NCI-H128 (cell line): ENCODE measurements around the gene FILIP1.
"Not testable (repeated sequence)": the region's sequence is repeated elsewhere in the genome, so short reads cannot be mapped to it uniquely, and the experiment has no call there.

Source experiments
- DNase-seq: peaks from one replicate; lab custom pipeline; 2025; ENCODE audit not compliant: unreplicated experiment; lab: John Stamatoyannopoulos, UW

The FILIP1 gene

GRCh38 chr6:75421316-75422023 lies 72.1 kb downstream of the FILIP1 start:
- no peak for DNase-seq

DNA sequence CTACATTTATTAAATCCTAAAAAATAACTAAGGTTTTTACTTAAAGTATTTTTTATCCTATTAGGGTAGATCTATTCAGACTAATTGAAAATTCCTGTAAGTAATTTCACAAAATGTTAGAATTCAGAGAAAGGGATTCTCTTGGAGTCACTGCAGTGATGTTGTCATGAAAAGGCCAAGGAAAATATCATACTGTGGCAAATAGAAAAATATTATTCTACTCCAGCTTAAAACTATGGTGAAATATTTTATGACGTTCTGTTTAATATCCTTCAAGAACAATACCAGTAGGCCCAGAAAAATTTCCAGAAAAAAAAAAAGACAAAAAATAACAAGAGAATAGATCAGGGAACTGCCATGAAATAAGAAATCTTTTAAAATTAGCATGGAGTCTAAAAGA lies 73.6 kb downstream of the FILIP1 start:
- DNase-seq: no peak

DNA sequence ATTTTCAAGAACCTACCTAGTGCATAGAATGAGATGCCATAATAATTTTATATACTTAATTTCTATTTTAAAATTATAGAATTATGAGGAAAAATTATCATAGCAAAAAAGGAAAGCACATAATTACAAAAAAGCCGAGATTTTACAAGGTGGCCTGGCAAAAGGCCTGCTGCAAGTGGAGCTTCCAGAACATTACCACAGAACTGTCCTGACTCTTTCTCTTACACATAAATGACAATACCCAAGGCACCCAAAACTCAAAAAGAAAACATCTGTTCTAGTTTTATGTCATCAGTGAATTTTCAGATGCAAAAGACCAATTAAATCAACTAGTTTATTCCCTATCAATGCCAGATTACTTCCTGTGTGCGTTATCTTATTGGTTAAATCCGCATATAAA lies 74.2 kb downstream of the FILIP1 start:
- DNase-seq: no peak

DNA sequence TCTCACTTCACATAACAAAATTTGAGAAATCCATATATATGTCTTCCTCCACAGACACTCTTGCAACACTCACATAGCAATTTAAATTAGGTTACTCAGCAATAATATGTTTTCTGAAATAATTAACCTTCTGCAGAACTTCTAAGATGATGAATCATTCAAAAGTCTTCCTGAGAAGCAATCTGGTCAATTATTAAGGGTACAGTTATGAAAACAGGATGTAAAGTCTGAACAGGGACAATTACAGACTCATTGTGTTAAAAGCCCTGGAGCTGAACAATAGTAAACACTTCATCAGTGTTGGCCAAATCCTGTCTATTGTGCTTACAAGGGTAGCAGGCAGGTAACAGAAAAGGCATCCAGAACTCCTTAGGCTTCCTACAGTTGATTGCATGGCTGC lies 75.4 kb downstream of the FILIP1 start:
- DNase-seq: no peak

DNA sequence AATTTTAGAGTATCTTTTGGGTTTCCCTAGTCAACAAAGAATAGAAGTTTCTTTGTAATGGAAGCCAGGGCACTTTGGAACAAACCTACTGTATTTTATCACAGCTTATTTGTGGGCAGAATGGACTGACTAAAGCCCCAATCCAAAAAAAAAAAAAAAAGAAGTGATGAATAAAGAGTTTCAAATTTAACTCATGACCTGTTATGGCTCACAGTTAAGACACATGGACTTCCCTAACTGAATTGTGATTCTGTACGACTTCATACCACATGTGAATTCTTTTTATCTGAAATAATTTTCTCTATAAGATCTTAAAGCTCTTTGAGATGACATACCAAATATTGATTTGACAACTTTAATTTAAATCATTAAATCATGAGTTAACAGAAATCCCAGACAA lies 77.2 kb downstream of the FILIP1 start:
- no peak for DNase-seq

- DNase-seq: no peak
Observed at GRCh38 chr6:75415804-75416203, 77.8 kb downstream of the FILIP1 start.

DNA sequence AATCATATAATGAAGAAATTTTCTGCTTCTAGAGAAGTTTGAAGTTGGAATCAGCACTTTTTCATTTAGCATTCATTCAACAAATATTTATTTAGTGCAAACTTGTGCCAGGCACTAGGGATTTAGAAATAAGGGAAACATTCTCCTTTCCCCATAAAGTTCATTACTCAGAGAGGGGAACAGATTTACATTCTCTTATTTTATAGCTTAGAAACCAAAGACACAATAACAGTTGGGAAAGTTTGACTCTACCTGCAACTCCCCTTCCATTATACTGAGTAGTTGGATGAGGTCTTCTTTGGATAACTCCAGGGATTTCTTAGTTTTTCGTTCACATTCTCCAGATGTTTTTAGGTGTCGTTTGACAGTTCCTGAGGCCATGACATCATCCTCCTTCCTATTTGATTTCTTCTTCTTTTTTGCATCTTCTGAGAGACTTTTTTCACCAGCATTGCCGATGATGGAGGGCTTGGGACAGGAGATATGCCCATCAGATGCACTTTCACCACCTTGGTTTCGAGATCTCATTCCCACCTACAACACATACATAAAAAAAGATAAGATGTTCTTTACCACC lies 79.1 kb downstream of the FILIP1 start:
- no peak for DNase-seq

- DNase-seq: no peak
Observed at GRCh38 chr6:75412969-75413662, 80.5 kb downstream of the FILIP1 start.

- DNase-seq: not testable (repeated sequence)
Observed at GRCh38 chr6:75410564-75410963, 83.0 kb downstream of the FILIP1 start.

DNA sequence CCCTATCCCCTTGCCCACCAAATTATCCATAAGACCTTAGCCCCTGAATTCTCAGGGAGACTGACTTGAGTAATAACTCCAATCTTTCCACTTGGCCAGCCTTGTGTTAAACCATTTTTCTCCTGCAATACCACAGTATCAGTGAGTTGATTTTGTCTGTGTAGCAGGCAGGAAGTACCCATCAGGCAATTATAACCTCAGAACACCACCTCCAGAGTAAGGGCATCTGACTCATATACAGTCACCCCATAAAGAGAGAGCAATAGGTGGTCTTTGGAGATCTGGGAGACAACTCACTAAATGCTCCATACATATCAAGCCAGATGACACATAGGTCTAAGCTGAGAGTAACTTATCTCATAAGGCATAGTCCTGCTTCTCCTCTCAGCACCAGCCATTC lies 83.7 kb downstream of the FILIP1 start:
- DNase-seq: no peak

GRCh38 chr6:75409286-75409685 lies 84.3 kb downstream of the FILIP1 start:
- DNase-seq: no peak

DNA sequence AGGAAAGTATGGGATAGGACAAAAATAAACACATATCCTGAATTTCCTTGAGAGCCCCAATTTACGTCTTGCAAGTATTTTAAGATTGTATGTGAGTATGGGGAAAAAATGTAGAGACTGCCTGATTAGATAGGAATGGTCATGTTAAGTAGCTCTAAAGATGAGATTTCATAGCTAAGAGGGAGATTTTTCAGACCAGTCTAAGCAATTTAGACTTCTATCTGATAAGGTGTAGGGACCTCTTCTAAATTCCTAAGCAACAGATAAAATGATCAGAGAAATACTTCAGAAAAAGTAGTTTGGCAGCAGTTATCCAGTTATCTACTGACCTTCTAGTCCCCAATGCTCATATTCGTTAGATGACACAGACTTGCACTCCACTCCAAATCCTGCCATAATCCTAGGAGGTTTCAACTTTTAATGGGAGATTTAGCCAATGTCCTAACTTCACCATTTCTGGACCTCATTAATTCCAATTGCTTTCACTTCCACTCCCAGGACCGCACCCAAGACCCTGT lies 90.0 kb downstream of the FILIP1 start:
- no peak for DNase-seq

DNA sequence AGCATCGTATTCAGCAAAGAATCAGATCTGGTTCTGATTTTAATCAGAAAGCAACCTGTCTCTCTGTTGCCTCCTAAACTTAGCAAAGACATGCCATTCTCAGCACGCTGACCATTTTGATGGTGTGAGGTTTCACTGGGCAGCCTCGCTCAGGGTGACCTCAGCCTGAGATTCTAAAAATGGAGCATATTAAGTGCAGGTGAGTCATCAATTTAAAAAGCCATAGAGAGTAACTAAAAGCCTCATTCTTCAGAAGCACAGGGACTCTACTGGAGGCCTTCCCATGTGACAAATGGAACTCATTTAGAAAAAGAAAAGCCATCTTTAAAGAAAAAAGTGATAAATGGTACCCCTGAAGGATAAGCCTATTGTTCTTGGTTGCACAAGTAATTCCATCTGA lies 91.3 kb downstream of the FILIP1 start:
- no peak for DNase-seq

DNA sequence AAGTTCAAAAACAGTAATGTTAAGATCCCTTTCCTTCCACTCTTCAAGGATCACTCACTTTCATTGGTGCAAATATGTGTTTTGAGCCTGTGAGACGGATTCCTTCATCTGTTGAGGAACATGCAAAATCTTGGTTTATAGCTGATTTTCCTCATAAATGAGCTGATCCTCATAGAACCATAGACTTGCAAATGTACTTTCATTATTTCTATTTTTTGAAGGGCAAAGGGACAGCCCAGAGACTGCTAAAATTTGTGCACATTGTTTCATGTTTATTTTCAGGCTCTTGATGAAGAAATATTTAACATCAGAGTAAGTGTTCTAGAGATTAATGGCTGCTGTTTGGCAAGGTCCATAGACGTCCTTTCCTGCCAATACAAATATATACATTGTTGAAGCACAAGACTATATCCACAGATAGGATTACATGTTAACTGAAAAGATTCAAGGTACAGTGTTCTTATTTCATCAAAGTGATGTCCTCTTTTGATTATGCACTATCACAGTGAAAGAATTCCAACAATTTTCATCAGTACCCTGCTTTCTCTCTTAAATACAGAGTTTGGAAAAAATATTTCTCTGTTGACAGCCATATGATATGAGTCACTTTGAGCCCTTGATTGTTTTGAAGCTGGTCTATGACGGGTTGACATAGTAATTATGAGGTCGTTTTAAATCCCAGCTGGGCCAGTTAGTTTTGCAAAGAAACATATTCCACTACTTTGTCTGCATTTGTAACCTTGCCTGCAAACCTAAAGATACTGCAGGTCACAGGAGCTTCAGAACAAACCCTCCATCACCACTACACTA lies 95.7 kb downstream of the FILIP1 start:
- no peak for DNase-seq

DNA sequence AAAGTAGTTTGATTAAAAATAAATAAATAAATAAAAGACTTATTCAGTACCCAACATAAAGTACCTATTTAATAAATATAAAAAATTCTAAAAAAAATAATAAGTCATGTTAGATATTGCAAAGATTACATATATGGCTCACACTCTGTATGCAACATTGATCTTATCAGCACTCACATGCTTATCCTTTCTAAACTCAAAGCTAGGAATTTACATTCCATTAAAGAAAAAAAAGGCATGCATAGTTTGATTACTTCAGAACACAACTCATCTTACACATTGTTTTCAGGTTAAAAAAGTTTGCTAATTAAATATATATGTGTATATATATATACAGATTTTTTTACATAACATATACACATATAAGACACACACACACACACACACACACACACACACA lies 96.4 kb downstream of the FILIP1 start:
- no peak for DNase-seq

GRCh38 chr6:75396005-75396800 lies 97.4 kb downstream of the FILIP1 start:
- DNase-seq: no peak

DNA sequence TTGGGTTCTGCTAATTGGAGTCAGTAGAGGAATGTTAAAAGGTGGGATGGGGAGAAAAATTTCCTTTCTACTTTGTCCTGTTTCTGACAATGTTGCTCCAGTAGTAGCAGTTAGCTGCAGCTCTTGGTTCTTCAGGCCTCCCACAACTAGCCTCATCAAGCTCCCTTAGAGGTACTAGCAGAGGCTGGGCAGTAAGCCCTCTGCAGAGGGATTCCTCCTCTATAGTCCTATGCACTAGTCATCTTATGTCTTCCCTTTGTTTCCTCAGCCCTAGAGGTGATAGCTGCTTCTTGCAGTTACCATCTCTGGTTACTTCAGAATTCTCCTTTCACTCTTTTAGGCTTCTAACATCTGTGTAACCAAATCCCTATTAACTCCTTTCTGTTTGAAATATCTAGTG lies 99.8 kb downstream of the FILIP1 start:
- DNase-seq: no peak

- no peak for DNase-seq
Observed at GRCh38 chr6:75391276-75391675, 102.3 kb downstream of the FILIP1 start.

GRCh38 chr6:75386050-75386770 lies 107.4 kb downstream of the FILIP1 start:
- no peak for DNase-seq

- DNase-seq: no peak
Observed at GRCh38 chr6:75384116-75384515, 109.5 kb downstream of the FILIP1 start.
